HEK293 (cell line): ENCODE results near the gene CEP104.

ENCODE experiments used
- CTCF ChIA-PET: fragments of 350-600 bp; formaldehyde crosslinking; extraction: SDS; loops from one replicate; lab custom pipeline; 2021; ENCODE audit warnings: antibody characterized with exemption; lab: Yijun Ruan, JAX
- POLR2A ChIA-PET: fragments of 300-600 bp; formaldehyde crosslinking; extraction: SDS; loops from one replicate; lab custom pipeline; 2020; ENCODE audit warnings: antibody characterized with exemption, inconsistent platforms; lab: Yijun Ruan, JAX
- H3K27ac ChIP-seq: fragments of 200-500 bp; sonication (Bioruptor generic); 2 replicates; pipeline ENCODE4 v1.5.1; 2014; ENCODE audit warnings: low read depth, low read length, control low read depth, inconsistent platforms; ENCODE audit errors: extremely low read depth
- H3K36me3 ChIP-seq, 2 experiments: fragments of 200-500 bp in 1 of 2; sonication (Bioruptor generic) in 1 of 2; 1 replicate in 1 of 2; 2 replicates in 1 of 2; pipeline ENCODE4 v1.5.1; 2014 to 2017; ENCODE audit warnings: inconsistent platforms in 2 of 2, low read length in 2 of 2; ENCODE audit not compliant: control insufficient read depth in 2 of 2, insufficient read depth in 1 of 2
- H3K4me1 ChIP-seq: fragments of 200-500 bp; sonication (Bioruptor generic); 2 replicates; pipeline ENCODE4 v1.5.1; 2014; ENCODE audit warnings: mild to moderate bottlenecking, low read length, inconsistent platforms; ENCODE audit not compliant: control insufficient read depth, insufficient read depth
- H3K4me3 ChIP-seq: 2 replicates; pipeline ENCODE4 v1.5.1; 2011; ENCODE audit warnings: low read depth, mild to moderate bottlenecking, control low read depth, low read length, moderate library complexity
- H3K9me3 ChIP-seq: fragments of 200-500 bp; sonication (Bioruptor generic); 2 replicates; pipeline ENCODE4 v1.5.1; 2014; ENCODE audit warnings: low read depth, low read length, inconsistent platforms; ENCODE audit not compliant: control insufficient read depth, insufficient read depth
- KLF10 ChIP-seq: fragments of 450-650 bp; IDR thresholded peaks from 2 replicates; pipeline ENCODE4 v1.5.1; 2018; ENCODE audit warnings: missing biosample characterization, mild to moderate bottlenecking, missing genetic modification characterization
- KLF9 ChIP-seq: fragments of 450-650 bp; formaldehyde crosslinking; IDR thresholded peaks from 2 replicates; pipeline ENCODE4 v1.5.1; 2016; ENCODE audit warnings: missing biosample characterization, missing genetic modification characterization, low read depth
- TRIM28 ChIP-seq: IDR thresholded peaks from 2 replicates; pipeline ENCODE4 v1.6.1; 2011; ENCODE audit warnings: low read length, control low read depth, borderline replicate concordance
- YY1 ChIP-seq: fragments of 450-650 bp; formaldehyde crosslinking; IDR thresholded peaks from 2 replicates; pipeline ENCODE4 v1.5.1; 2018; ENCODE audit warnings: missing biosample characterization, missing genetic modification characterization
- ZFP69B ChIP-seq: fragments of 450-650 bp; formaldehyde crosslinking; IDR thresholded peaks from 2 replicates; pipeline ENCODE4 v1.5.1; 2016; ENCODE audit warnings: missing biosample characterization, missing genetic modification characterization
- ZNF133 ChIP-seq: fragments of 450-650 bp; formaldehyde crosslinking; IDR thresholded peaks from 2 replicates; pipeline ENCODE4 v1.5.1; 2016; ENCODE audit warnings: missing biosample characterization, missing genetic modification characterization
- ZNF23 ChIP-seq: fragments of 450-650 bp; formaldehyde crosslinking; IDR thresholded peaks from 2 replicates; pipeline ENCODE4 v1.5.1; 2016; ENCODE audit warnings: missing biosample characterization, missing genetic modification characterization, borderline replicate concordance
- ZNF501 ChIP-seq: fragments of 450-650 bp; formaldehyde crosslinking; IDR thresholded peaks from 2 replicates; pipeline ENCODE4 v1.5.1; 2016; ENCODE audit warnings: missing biosample characterization, missing genetic modification characterization
- ZNF658 ChIP-seq: fragments of 450-650 bp; formaldehyde crosslinking; IDR thresholded peaks from 2 replicates; pipeline ENCODE4; 2016; ENCODE audit warnings: missing biosample characterization, missing genetic modification characterization
- ZNF777 ChIP-seq: fragments of 450-650 bp; formaldehyde crosslinking; IDR thresholded peaks from 2 replicates; pipeline ENCODE4 v1.5.1; 2017; ENCODE audit warnings: missing biosample characterization, missing genetic modification characterization, borderline replicate concordance
- ZNF791 ChIP-seq: fragments of 450-650 bp; formaldehyde crosslinking; IDR thresholded peaks from 2 replicates; pipeline ENCODE4 v1.5.1; 2016; ENCODE audit warnings: missing biosample characterization, missing genetic modification characterization
- ZNF830 ChIP-seq: fragments of 450-650 bp; IDR thresholded peaks from 2 replicates; pipeline ENCODE4 v1.5.0; 2018; ENCODE audit warnings: missing biosample characterization, missing genetic modification characterization, low read depth, mild to moderate bottlenecking, moderate library complexity
- TF ChIP-seq, protein P1 (sequence below): fragments of 450-650 bp; formaldehyde crosslinking; IDR thresholded peaks from 2 replicates; pipeline ENCODE4 v1.5.1; 2016; ENCODE audit warnings: missing biosample characterization, missing genetic modification characterization
- TF ChIP-seq, protein P2 (sequence below): fragments of 450-650 bp; formaldehyde crosslinking; IDR thresholded peaks from 2 replicates; pipeline ENCODE4 v1.5.1; 2016; ENCODE audit warnings: missing biosample characterization, missing genetic modification characterization
- TF ChIP-seq, protein P3 (sequence below): fragments of 450-650 bp; IDR thresholded peaks from 2 replicates; pipeline ENCODE4 v1.5.1; 2018; ENCODE audit warnings: missing biosample characterization, missing genetic modification characterization
- TF ChIP-seq, protein P4 (sequence below): fragments of 450-650 bp; formaldehyde crosslinking; IDR thresholded peaks from 2 replicates; pipeline ENCODE4 v1.5.1; 2017; ENCODE audit warnings: missing biosample characterization, missing genetic modification characterization

CEP104 gene

DNA sequence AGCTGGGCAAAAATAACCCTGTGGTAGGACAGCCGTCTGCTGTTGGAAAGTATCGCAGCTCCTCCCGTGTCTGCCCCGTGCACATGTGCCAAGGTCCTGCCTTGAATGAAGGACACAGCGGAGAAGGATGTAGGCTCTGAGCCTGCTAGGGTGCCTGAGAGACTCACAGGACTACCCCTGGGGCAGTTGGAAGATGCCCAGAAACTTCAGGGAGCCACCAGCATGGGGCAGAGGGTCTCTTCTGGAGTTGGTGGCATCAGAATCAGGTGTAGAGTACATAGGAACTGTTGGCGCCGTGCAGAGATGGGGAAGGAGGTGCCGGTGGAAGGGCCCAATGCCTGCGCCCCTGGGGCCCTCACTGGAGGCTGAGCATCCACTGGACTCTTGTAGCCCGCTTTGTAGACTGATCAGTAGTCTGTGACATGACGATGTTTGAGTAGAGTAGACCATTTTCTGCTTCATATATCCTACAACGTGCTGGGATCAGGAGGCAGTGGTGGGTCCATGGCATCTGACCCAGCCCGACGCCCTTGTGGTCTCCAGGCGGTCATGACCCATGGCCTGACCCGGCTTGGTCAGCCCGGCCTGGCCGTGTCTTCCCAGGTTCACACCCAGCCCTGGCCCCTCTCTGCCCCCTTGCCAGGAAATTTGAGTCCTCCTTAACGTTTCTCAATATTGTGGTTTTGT is 48.4 kb upstream of the CEP104 start (continued):
- TF ChIP-seq, protein P1, sequence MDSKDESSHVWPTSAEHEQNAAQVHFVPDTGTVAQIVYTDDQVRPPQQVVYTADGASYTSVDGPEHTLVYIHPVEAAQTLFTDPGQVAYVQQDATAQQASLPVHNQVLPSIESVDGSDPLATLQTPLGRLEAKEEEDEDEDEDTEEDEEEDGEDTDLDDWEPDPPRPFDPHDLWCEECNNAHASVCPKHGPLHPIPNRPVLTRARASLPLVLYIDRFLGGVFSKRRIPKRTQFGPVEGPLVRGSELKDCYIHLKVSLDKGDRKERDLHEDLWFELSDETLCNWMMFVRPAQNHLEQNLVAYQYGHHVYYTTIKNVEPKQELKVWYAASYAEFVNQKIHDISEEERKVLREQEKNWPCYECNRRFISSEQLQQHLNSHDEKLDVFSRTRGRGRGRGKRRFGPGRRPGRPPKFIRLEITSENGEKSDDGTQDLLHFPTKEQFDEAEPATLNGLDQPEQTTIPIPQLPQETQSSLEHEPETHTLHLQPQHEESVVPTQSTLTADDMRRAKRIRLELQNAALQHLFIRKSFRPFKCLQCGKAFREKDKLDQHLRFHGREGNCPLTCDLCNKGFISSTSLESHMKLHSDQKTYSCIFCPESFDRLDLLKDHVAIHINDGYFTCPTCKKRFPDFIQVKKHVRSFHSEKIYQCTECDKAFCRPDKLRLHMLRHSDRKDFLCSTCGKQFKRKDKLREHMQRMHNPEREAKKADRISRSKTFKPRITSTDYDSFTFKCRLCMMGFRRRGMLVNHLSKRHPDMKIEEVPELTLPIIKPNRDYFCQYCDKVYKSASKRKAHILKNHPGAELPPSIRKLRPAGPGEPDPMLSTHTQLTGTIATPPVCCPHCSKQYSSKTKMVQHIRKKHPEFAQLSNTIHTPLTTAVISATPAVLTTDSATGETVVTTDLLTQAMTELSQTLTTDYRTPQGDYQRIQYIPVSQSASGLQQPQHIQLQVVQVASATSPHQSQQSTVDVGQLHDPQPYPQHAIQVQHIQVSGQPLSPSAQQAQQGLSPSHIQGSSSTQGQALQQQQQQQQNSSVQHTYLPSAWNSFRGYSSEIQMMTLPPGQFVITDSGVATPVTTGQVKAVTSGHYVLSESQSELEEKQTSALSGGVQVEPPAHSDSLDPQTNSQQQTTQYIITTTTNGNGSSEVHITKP (tag by site-specific recombination): no peak
- TF ChIP-seq ZNF23 (no peak), ZNF777 (no peak)

DNA sequence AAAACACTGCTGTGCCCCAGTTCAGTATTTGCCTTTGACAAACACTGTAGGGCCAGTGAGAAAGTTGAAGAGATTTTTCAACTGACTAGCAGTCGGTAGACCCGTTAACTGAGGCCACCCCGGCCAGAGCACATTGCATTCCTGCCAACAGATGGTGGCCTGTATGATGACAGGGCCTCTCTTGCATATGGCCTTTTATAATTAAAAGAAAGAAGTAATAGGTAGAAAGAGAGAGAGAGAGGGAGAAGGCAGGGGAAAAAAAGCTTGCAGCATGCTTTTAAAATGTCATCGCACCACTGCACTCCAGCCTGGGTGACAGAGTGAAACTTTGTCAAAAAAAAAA is 47.8 kb upstream of the CEP104 start:
- TF ChIP-seq ZFP69B (tag by site-specific recombination) (no peak), ZNF830 (tag by site-specific recombination) (no peak), ZNF133 (no peak), KLF9 (no peak), ZNF501 (no peak)
- TF ChIP-seq, protein P2, sequence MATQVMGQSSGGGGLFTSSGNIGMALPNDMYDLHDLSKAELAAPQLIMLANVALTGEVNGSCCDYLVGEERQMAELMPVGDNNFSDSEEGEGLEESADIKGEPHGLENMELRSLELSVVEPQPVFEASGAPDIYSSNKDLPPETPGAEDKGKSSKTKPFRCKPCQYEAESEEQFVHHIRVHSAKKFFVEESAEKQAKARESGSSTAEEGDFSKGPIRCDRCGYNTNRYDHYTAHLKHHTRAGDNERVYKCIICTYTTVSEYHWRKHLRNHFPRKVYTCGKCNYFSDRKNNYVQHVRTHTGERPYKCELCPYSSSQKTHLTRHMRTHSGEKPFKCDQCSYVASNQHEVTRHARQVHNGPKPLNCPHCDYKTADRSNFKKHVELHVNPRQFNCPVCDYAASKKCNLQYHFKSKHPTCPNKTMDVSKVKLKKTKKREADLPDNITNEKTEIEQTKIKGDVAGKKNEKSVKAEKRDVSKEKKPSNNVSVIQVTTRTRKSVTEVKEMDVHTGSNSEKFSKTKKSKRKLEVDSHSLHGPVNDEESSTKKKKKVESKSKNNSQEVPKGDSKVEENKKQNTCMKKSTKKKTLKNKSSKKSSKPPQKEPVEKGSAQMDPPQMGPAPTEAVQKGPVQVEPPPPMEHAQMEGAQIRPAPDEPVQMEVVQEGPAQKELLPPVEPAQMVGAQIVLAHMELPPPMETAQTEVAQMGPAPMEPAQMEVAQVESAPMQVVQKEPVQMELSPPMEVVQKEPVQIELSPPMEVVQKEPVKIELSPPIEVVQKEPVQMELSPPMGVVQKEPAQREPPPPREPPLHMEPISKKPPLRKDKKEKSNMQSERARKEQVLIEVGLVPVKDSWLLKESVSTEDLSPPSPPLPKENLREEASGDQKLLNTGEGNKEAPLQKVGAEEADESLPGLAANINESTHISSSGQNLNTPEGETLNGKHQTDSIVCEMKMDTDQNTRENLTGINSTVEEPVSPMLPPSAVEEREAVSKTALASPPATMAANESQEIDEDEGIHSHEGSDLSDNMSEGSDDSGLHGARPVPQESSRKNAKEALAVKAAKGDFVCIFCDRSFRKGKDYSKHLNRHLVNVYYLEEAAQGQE (tag by site-specific recombination): no peak
- TF ChIP-seq, all 188 proteins: peak for 0
- Histone ChIP-seq H3K4me1 (no peaks in the 10 kb centered on the region), H3K36me3 (no peaks in the 10 kb centered on the region), H3K27ac (no peak overlapping the region), H3K9me3 (no peaks in the 10 kb centered on the region), H3K4me3 (no peak overlapping the region)
- ChIA-PET CTCF (interaction anchor here (0.7 kb wide), 1 partner anchor 337 kb away, joined by 3 read pairs; no protein-coding TSS in a partner anchor), POLR2A (no interaction called here)

DNA sequence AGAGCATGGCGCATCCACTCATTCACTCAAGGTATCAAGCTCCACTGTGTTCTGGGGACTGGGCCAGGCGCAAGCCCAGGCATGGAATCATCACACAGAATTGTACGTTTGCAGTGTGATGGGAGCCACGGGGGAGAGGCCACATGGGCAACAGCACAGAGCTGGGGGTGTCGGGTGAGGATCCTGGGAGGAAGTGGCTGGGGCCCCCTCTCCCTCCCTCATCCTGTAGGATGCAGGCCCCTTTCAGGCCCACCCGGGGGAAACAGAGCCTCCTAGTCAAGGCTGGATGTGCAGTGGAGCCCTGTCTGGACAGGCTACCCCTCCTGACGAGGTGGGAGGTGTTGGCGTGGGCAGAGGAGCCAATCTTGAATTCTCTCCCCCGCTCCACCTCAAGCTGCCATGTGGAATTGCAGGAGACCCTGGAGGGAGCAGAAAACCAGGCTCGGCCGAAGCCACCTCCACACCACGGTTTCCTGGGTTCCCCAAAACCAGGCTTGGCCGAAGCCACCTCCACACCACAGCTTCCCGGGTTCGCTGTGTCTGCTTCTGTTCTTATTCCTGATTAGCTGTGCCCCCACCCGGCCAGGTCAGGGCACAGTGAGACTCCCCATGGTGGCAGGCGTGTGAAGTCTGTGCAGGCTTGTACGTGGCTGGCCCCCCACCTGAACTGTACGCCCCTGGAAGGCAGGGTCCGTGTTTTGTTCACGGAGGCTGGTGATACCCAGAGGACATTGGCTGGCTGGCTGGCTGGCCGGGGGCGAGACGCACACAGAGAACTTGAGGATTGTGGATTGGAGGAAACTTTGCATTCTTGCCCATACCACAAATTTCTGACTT is 47.2 kb upstream of the CEP104 start:
- Histone ChIP-seq H3K36me3 (no peaks in the 10 kb centered on the region), H3K27ac (no peak overlapping the region), H3K4me1 (no peaks in the 10 kb centered on the region)
- POLR2A ChIA-PET: no interaction called here
- no peak for TF ChIP-seq YY1
- TF ChIP-seq, protein P3, sequence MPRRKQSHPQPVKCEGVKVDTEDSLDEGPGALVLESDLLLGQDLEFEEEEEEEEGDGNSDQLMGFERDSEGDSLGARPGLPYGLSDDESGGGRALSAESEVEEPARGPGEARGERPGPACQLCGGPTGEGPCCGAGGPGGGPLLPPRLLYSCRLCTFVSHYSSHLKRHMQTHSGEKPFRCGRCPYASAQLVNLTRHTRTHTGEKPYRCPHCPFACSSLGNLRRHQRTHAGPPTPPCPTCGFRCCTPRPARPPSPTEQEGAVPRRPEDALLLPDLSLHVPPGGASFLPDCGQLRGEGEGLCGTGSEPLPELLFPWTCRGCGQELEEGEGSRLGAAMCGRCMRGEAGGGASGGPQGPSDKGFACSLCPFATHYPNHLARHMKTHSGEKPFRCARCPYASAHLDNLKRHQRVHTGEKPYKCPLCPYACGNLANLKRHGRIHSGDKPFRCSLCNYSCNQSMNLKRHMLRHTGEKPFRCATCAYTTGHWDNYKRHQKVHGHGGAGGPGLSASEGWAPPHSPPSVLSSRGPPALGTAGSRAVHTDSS: no peak
- TF ChIP-seq KLF10 (tag by site-specific recombination): no peak
- TF ChIP-seq ZNF791 (tag by site-specific recombination): no peak
- no peak for TF ChIP-seq TRIM28
- TF ChIP-seq, protein P4, sequence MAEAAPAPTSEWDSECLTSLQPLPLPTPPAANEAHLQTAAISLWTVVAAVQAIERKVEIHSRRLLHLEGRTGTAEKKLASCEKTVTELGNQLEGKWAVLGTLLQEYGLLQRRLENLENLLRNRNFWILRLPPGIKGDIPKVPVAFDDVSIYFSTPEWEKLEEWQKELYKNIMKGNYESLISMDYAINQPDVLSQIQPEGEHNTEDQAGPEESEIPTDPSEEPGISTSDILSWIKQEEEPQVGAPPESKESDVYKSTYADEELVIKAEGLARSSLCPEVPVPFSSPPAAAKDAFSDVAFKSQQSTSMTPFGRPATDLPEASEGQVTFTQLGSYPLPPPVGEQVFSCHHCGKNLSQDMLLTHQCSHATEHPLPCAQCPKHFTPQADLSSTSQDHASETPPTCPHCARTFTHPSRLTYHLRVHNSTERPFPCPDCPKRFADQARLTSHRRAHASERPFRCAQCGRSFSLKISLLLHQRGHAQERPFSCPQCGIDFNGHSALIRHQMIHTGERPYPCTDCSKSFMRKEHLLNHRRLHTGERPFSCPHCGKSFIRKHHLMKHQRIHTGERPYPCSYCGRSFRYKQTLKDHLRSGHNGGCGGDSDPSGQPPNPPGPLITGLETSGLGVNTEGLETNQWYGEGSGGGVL (tag by site-specific recombination): no peak
- TF ChIP-seq ZNF658 (tag by site-specific recombination): no peak
- TF ChIP-seq, all 188 proteins: peak for 0
- Histone ChIP-seq H3K4me3 (no peak overlapping the region), H3K9me3 (no peaks in the 10 kb centered on the region)
- CTCF ChIA-PET: no interaction called here
